Stimulated activated CD4-positive, alpha-beta T cell treated with anti-CD3 and anti-CD28 coated beads, Interleukin-4, amount 100 ng/mL, for 4 hours (primary cell): ENCODE measurements around the gene RSPH1.

Experiments used
- DNase-seq, 2 experiments: peaks; one replicate each; pipeline ENCODE4 v3.0.0-alpha.2; 2020

Gene RSPH1

GRCh38 chr21:42461881-42462877, 33.8 kb downstream of the RSPH1 start:
- no peak for DNase-seq

DNA sequence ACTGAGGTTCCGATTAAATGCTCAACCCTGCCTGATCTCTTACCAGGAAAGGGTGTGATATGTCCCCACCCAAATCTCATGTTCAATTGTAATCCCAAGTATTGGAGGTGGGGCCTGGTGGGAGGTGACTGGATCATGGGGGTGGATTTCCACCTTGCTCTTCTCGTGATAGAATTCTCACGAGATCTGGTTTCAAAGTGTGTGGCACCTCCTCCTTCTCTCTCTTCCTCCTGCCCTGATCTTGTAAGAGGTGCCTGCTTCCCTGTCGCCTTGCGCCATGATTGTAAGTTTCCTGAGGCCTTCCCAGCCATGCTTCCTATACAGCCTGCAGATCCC, 34.9 kb downstream of the RSPH1 start:
- DNase-seq: no peak

- DNase-seq: peak; percentile 21 to 36
Observed at GRCh38 chr21:42460391-42461184, 35.4 kb downstream of the RSPH1 start.

GRCh38 chr21:42459546-42460215, 36.3 kb downstream of the RSPH1 start:
- DNase-seq: no peak

- DNase-seq: no peak
Observed at GRCh38 chr21:42459082-42459460, 37.0 kb downstream of the RSPH1 start.

GRCh38 chr21:42456457-42456856, 39.6 kb downstream of the RSPH1 start:
- DNase-seq: peak; percentile 32 to 66

DNA sequence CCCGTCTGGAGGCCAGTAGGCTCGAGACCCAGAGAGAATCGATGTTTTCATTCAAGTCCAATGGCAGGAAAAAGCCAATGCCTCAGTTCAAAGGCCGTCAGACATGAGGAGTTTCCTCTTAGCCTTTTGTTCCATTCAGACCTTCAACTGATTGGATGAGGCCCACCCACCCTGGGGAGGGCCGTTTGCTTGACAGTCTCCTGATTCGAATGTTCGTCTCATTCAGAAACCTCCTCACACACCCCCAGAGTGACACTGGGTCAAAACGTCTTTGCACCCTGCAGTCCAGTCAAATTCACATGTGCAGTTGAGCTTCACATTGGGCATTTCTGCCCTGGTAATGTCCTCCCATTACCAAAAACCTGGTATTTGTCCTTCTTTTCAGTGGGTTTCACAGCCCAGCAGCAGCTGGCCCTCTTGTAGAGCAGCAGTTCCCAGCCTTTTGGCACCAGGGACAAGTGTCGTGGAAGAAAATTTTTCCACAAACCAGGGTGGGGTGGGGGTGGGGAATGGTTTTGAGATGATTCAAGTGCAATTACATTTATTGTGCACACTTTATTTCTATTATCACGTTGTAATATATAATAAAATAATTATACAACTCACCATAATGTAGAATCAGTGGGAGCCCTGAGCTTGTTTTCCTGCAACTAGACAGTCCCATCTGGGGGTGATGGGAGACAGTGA, 40.1 kb downstream of the RSPH1 start:
- no peak for DNase-seq

DNA sequence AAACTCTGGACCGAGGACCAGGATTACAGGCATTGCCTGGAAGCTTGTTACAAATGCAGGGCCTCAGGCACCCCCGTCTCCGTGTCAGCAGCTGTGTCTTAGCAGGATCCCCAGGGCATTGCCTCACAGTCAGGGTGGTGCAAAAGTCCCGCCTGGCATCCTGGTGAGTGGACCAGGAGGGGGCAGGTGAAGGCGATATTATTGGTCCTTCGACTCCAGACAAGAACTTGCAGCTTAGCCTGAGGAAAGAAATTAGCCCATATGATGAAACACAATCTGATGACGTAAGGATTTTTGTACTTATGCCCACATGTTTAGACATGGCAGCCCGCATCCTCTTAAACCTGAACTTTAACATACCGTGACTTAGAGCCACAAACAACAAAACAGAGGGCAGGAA, 40.8 kb downstream of the RSPH1 start:
- no peak for DNase-seq

DNA sequence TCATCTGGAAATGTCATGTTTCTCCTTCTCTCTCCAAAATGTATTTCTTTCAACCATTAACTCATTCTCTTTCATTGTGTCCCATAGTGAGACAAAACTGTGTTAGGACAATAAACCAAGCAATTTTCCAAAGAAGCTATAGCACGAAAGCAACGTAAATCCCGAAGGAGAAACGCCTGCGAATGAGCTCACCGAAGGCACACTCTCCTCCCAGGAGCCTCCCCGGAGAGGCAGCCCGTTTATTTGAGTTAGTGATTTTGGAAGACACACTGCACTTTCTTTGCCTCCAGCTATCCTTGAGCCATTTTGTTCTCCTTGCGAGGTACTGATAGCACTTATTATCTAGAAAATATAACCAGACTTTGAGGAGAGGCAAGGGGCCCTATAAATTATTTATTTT, 41.2 kb downstream of the RSPH1 start:
- no peak for DNase-seq

DNA sequence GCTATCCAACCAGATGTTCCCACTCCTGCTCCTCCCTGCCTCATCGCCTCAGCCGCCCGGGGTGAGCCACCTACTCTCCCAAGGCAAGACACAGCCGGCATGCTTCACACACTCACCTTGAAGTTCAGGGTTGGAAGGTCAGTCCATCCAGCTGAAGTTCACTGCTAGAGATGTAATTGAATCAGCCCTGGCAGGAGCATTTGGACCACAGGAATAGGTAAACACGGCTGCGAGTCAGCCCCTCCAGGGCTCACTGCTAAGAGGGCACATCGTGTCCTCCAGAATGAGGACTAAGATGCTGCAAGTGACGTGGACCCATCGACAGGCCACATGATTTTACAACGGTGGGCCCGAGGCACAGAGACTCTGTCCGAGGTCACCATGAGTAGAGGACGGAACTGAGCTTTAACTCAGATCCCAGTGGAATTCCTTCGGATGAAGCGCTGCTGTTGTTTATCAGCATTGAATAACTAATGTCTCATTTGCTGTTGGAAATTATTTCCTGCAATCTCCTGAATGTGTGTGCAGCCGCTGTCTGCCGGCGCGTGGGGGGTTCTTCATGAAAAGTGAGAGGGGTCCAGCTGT, 41.9 kb downstream of the RSPH1 start:
- no peak for DNase-seq

DNA sequence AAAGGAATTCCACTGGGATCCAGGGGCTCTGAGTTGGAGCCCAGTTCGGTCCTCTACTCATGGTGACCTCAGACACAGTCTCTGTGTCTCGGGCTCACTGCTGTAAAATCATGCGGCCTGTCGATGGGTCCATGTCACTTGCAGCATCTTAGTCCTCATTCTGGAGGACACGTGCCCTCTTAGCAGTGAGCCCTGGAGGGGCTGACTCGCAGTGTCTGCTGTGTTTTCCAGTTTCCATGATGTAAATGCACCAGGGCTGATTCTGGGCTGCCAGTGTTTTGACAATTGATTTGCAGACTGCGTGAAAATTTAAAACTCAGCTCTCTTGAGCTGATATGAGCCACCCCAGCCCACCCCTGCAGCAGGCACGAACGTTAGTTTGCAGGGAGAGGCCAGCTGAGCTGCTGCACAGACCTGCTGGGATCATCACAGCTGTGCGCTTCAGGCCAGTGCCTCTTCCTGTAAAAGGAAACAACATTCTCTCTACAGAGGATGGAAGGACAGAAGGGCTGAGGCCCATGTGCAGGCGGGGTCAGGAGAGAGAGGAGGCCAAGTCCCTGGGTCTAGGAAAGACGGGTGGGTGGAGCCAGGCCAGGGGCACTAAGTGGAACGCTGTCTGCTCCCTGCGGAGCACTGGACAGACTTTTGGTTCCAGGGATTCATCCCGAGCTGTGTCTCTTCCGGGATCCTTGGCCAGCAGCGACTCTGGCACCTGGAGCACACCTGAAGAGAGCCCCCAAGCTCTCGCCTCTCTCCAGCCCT, 42.6 kb downstream of the RSPH1 start:
- DNase-seq: no peak

- no peak for DNase-seq
Observed at GRCh38 chr21:42452401-42453223, 43.4 kb downstream of the RSPH1 start.

- DNase-seq: no peak
Observed at GRCh38 chr21:42451941-42452340, 44.1 kb downstream of the RSPH1 start.

GRCh38 chr21:42448686-42449085, 47.3 kb downstream of the RSPH1 start:
- DNase-seq: no peak

DNA sequence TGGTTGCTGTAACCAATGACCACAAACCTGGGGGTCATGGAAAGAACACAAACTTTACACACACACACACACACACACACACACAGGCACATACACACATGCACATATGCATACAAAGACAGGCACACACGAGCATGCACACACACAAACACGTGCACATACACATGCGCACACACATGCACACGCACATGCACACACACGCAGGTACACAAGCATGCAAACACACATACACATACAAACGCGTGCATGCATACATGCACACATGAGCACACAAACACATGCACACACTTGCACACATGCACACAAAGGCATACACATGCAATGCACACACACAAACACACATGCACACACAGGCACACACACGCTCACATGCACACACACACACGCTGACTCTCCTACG, 48.3 kb downstream of the RSPH1 start:
- no peak for DNase-seq

GRCh38 chr21:42447182-42447581, 48.8 kb downstream of the RSPH1 start:
- DNase-seq: no peak

- no peak for DNase-seq
Observed at GRCh38 chr21:42446531-42446930, 49.5 kb downstream of the RSPH1 start.

GRCh38 chr21:42445311-42445710, 50.7 kb downstream of the RSPH1 start:
- no peak for DNase-seq

DNA sequence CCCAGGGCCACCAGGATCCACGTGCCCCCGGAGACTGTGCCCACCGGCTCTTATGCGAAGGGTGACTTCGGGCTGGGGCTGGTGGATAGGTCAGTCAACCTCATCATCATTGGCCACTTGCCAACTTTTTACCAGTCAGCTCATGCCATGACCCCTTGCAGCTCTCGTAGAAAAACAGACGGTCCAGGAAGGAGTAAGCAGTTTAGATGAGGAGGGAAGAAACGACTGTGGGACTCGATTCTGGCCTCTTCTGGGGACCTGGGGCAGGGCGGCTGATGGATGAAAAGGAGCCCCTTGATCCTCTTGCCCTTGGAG, 51.3 kb downstream of the RSPH1 start:
- DNase-seq: no peak

- DNase-seq: no peak
Observed at GRCh38 chr21:42443876-42444744, 51.9 kb downstream of the RSPH1 start.
